GM12891 (cell line): Measurements from ENCODE around the gene SPRR1A.

Experiments
- DNase-seq: peaks from one replicate; pipeline ENCODE4 v3.0.0; 2011; ENCODE audit warnings: low spot score; ENCODE audit not compliant: insufficient read length
- FAIRE-seq: peaks from 2 replicates; lab custom pipeline; 2011; peaks lifted over from hg19 to GRCh38; lab: Jason Lieb, UNC
- PAX5 ChIP-seq: IDR thresholded peaks from 2 replicates; pipeline ENCODE4 v1.6.1; 2011; ENCODE audit warnings: low read length, moderate library complexity, mild to moderate bottlenecking; ENCODE audit not compliant: insufficient read depth, severe bottlenecking
- POLR2A ChIP-seq: IDR thresholded peaks from 2 replicates; pipeline ENCODE4 v1.6.1; 2011; ENCODE audit warnings: low read depth, low read length, control low read depth
- POLR2AphosphoS5 ChIP-seq: IDR thresholded peaks from 2 replicates; pipeline ENCODE4 v1.6.1; 2011; ENCODE audit warnings: low read depth, low read length, control low read depth
- POU2F2 ChIP-seq: IDR thresholded peaks from 2 replicates; pipeline ENCODE4 v1.6.1; 2011; ENCODE audit warnings: low read depth, mild to moderate bottlenecking, control low read depth, low read length, moderate library complexity
- SPI1 ChIP-seq: IDR thresholded peaks from 2 replicates; pipeline ENCODE4 v1.6.1; 2011; ENCODE audit warnings: low read depth, low read length, control low read depth
- TAF1 ChIP-seq: IDR thresholded peaks from 2 replicates; pipeline ENCODE4 v1.6.1; 2011; ENCODE audit warnings: low read depth, low read length, control low read depth

SPRR1A gene

GRCh38 chr1:152969036-152969435 lies 14.8 kb upstream of the SPRR1A start:
- FAIRE-seq (no peak), DNase-seq (no peak)
- TF ChIP-seq POLR2AphosphoS5 (no peak), SPI1 (no peak), PAX5 (no peak), POLR2A (no peak), POU2F2 (no peak), TAF1 (no peak)

GRCh38 chr1:152970495-152970894 lies 13.4 kb upstream of the SPRR1A start, which contains the start of gene SPRR4:
SPRR4 (plus strand) TSS chr1:152970648; CDS start chr1:152971891, 1,243 bp downstream.
- FAIRE-seq (no peak), DNase-seq (no peak)
- TF ChIP-seq POU2F2 (no peak), PAX5 (no peak), TAF1 (no peak), POLR2AphosphoS5 (no peak), SPI1 (no peak), POLR2A (no peak)

- FAIRE-seq (no peak), DNase-seq (no peak)
- TF ChIP-seq SPI1, result no peak
- no peak for TF ChIP-seq TAF1
- no peak for TF ChIP-seq POLR2AphosphoS5
- no peak for TF ChIP-seq POLR2A
- TF ChIP-seq PAX5, result no peak
- no peak for TF ChIP-seq POU2F2
Observed at GRCh38 chr1:152972196-152972886, 11.5 kb upstream of the SPRR1A start.

- no peak for FAIRE-seq
- TF ChIP-seq POLR2AphosphoS5 (no peak), POLR2A (no peak), POU2F2 (no peak), SPI1 (no peak), TAF1 (no peak), PAX5 (no peak)
- no peak for DNase-seq
Observed at GRCh38 chr1:152976688-152977087, 7.2 kb upstream of the SPRR1A start.

GRCh38 chr1:152977614-152978013 lies 6.3 kb upstream of the SPRR1A start:
- DNase-seq, result no peak
- FAIRE-seq, result no peak
- no peak for TF ChIP-seq TAF1
- no peak for TF ChIP-seq PAX5
- no peak for TF ChIP-seq POU2F2
- no peak for TF ChIP-seq POLR2A
- no peak for TF ChIP-seq POLR2AphosphoS5
- no peak for TF ChIP-seq SPI1

GRCh38 chr1:152980676-152981075 lies 3.2 kb upstream of the SPRR1A start:
- TF ChIP-seq SPI1, result no peak
- no peak for TF ChIP-seq POU2F2
- TF ChIP-seq TAF1, result no peak
- TF ChIP-seq PAX5, result no peak
- TF ChIP-seq POLR2AphosphoS5, result no peak
- no peak for DNase-seq
- FAIRE-seq, result no peak

- DNase-seq (no peak), FAIRE-seq (no peak)
- TF ChIP-seq POU2F2, result no peak
- TF ChIP-seq SPI1, result no peak
- no peak for TF ChIP-seq POLR2A
- no peak for TF ChIP-seq POLR2AphosphoS5
- TF ChIP-seq PAX5, result no peak
- TF ChIP-seq TAF1, result no peak
Observed at GRCh38 chr1:152981146-152981871, 2.6 kb upstream of the SPRR1A start.

- no peak for DNase-seq
- no peak for FAIRE-seq
- TF ChIP-seq PAX5, result no peak
- no peak for TF ChIP-seq POLR2A
- no peak for TF ChIP-seq POLR2AphosphoS5
- no peak for TF ChIP-seq POU2F2
- TF ChIP-seq SPI1, result no peak
- no peak for TF ChIP-seq TAF1
Observed at GRCh38 chr1:152982076-152982475, 1.8 kb upstream of the SPRR1A start.

GRCh38 chr1:152983234-152983633 lies 647 bp upstream of the SPRR1A start:
- no peak for DNase-seq
- no peak for FAIRE-seq
- no peak for TF ChIP-seq POU2F2
- no peak for TF ChIP-seq PAX5
- TF ChIP-seq POLR2AphosphoS5, result no peak
- TF ChIP-seq SPI1, result no peak
- no peak for TF ChIP-seq TAF1
- TF ChIP-seq POLR2A, result no peak
